T-helper 2 cell (primary cell): ENCODE results near the gene TAF5L.
"Not testable (repeated sequence)": the region's sequence is repeated elsewhere in the genome, so short reads cannot be mapped to it uniquely, and the experiment has no call there.

Source experiments
- DNase-seq, 5 experiments: peaks; one replicate each; pipeline versions ENCODE4 v3.0.0 to v3.0.0-alpha.2; 2012 to 2022

TAF5L gene

GRCh38 chr1:229641306-229641705, 15.4 kb upstream of the TAF5L start:
- no peak for DNase-seq

- no peak for DNase-seq
Observed at GRCh38 chr1:229640455-229640854, 14.5 kb upstream of the TAF5L start.

DNA sequence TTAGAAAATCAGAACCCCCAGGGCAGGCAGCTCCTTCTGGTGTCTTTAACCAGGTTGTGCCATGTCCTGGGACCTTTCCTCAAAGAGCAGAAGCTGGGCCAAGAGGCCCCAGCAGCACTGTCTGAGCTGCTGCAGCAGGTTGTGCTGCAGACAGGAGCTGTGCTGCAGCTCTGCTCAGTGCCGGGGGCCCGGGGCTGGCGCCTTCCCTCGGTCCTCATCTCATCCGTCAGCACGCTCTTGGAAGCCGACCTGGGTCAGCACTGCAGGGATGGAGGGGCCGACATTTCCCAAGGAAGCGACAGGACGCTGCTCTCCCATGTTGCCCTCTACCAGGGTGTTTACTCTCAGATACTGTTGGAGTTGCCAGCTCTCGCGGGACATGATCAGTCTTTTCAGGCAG, 11.8 kb upstream of the TAF5L start:
- no peak for DNase-seq

DNA sequence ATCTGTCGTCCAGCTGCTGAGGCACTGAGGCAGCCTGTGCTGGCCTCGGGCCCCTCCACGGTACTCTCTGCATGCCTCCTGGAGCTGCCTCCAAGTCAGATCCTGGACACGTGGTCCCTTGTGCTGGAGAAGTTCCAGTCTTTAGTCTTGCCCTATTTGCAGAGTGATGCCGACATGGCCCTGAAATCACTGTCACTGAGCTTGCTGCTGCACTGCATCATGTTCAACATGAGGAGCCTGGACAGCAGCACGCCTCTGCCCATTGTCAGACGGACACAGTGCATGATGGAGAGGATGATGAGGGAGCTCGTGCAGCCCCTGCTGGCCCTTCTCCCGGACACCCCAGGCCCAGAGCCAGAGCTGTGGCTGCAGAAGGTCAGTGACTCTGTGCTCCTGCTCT, 10.1 kb upstream of the TAF5L start:
- no peak for DNase-seq

DNA sequence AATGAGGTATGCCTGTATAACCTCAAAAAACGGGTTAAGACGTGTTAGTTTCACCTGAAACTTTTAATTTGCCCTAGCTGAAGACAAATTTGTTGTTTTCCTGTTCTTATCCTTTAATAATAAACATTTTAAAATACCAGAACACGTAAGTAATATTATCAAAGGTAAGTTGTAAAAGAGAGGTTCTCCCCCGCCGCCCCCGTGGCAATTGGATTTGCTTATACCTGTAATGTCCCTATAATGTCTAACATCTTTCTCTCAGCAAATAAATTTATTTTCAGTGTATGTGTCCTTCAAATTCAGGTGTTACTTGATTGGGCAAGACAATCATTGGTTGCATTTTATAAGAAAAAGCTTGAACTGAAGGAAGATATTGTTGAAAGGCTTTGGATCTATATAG, 6.0 kb upstream of the TAF5L start:
- no peak for DNase-seq

GRCh38 chr1:229631148-229631547, 5.2 kb upstream of the TAF5L start:
- DNase-seq = peak in 1 of 5 experiments; percentile 16

- no peak for DNase-seq
Observed at GRCh38 chr1:229629261-229629660, 3.3 kb upstream of the TAF5L start.

- DNase-seq = no peak
Observed at GRCh38 chr1:229627003-229627402, 1.1 kb upstream of the TAF5L start.

DNA sequence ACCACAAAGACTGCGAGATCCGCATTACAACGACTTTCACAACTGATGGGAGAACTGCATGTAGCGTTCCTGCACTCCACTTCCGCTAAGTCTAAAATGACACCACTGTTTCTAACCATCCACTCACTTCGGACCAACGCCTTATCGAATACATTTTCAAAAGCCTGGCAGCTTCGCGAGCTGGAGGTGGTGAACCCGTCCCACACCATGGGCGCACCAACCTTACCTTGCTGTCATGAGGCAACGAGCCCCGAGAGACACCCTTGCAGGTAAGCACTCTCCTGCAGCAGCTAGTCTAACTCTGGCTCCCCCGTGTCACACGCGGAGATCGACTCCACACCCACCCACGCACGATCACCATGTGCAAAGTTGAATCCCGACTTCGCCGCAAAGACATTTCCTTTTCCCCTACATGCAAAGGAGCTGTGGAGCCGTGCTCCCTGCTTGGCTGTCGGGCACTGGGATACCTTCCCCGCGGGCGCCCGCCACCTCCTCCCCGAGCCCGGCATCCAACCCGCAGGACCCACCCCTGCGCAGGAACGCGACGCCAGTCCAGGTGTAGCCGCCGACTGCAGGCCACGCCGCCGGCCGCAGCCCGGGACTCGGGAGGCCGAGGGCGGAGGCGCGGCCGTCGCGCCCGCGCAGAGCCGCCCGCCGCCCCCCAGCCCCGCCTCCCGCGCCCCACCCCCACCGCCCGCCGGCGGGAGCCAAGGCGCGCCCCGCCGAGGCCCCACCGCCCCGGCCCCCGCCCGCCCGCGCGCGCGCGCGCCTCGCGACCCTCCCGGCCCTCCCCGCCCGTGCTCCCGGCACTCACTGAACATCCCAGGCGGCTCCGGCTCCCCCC, 629 bp downstream of the TAF5L start:
- peak; percentile 18 to 56 (median 27) for DNase-seq

- DNase-seq = no peak
Observed at GRCh38 chr1:229624521-229625070, 1.3 kb downstream of the TAF5L start.

DNA sequence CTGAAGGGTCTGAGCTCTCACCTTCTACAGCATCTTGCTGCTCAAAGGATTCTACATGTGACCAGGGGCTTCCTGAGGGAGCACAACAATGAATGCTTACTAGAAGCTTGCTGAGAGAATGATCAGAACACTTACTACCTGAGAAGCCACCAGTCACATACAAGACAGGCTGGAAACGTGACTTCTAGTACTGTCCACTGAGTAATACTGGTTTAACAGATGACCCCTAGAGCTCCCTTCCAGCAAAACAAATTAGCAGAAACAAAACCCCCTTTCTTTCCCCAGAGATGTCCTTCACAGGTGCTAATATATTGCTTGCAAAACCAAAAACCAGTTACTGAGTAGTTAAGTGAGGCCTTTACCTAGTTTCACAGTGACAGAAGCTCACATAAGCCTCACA, 2.1 kb downstream of the TAF5L start:
- no peak for DNase-seq

- DNase-seq = no peak
Observed at GRCh38 chr1:229623225-229623624, 2.7 kb downstream of the TAF5L start.

GRCh38 chr1:229622641-229623120, 3.2 kb downstream of the TAF5L start:
- DNase-seq = not testable (repeated sequence)

- DNase-seq = no peak
Observed at GRCh38 chr1:229621663-229622062, 4.3 kb downstream of the TAF5L start.

GRCh38 chr1:229620876-229621275, 5.0 kb downstream of the TAF5L start:
- no peak for DNase-seq

GRCh38 chr1:229619614-229620013, 6.3 kb downstream of the TAF5L start:
- peak in 1 of 5 experiments; percentile 17 for DNase-seq

GRCh38 chr1:229619002-229619401, 6.9 kb downstream of the TAF5L start:
- DNase-seq = no peak

- no peak for DNase-seq
Observed at GRCh38 chr1:229617351-229618100, 8.4 kb downstream of the TAF5L start.

GRCh38 chr1:229614701-229615100, 11.2 kb downstream of the TAF5L start:
- no peak for DNase-seq

GRCh38 chr1:229613938-229614337, 12.0 kb downstream of the TAF5L start:
- no peak for DNase-seq

DNA sequence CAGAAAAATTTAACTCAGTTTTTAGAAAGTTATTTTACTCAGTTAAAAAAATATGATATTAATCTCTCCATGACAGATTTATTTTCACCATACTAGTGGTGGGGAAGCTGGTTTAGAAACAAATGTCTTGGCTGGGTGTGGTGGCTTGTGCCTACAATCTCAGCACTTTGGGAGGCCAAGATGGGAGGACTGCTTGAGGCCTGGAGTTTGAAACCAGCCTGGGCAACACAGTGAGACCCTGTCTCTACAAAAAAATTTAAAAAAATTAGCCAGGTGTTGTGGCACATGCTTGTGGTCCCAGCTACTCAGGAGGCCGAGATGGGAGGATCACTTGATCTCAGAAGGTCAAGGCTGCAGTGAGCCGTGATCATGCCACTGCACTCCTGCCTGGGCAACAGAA, 17.3 kb downstream of the TAF5L start:
- DNase-seq = no peak

DNA sequence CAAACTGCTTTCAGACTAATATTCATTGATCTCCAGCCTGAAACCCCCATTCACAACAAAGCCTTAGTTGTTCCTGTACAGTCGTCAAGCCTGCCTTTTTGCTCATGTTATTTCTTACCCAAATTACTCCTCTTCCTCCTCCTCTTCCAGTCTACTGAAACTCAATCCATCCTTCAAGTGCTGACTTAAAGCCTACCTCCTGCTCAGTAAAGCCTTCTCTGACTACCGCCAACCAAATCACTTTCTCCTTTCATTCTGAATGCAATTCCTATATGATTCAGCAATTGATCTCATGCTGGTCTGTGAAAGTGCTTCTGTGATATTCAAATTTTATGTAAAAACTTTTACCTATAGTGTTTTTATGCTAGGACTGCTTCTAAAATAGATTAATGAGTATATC, 18.6 kb downstream of the TAF5L start:
- DNase-seq = peak in 1 of 5 experiments; percentile 9

GRCh38 chr1:229603371-229604005, 22.4 kb downstream of the TAF5L start:
- DNase-seq = no peak
